WTC11 (cell line): ENCODE results near the gene PRR5.

Source experiments
- CBFB ChIP-seq: sonication (generic); formaldehyde crosslinking; IDR thresholded peaks from 2 replicates; pipeline ENCODE4 v1.8.1; 2022; ENCODE audit warnings: mild to moderate bottlenecking, low read depth, missing genetic modification reagents
- GABPB1 ChIP-seq: sonication (generic); formaldehyde crosslinking; IDR thresholded peaks from 2 replicates; pipeline ENCODE4 v1.8.1; 2023; ENCODE audit warnings: mild to moderate bottlenecking, missing genetic modification reagents
- IRF2 ChIP-seq: sonication (generic); formaldehyde crosslinking; IDR thresholded peaks from 2 replicates; pipeline ENCODE4 v1.8.0; 2022; ENCODE audit warnings: low read depth, missing genetic modification reagents, borderline replicate concordance
- NR3C1 ChIP-seq: sonication (generic); formaldehyde crosslinking; conservative IDR thresholded peaks from 2 replicates; pipeline ENCODE4 v1.8.1; 2023; ENCODE audit warnings: low read depth, mild to moderate bottlenecking, missing genetic modification reagents
- SP1 ChIP-seq: sonication (generic); formaldehyde crosslinking; conservative IDR thresholded peaks from 2 replicates; pipeline ENCODE4 v1.8.1; 2022; ENCODE audit warnings: missing genetic modification reagents
- TEAD1 ChIP-seq: sonication (generic); formaldehyde crosslinking; IDR thresholded peaks from 2 replicates; pipeline ENCODE4 v1.8.0; 2022; ENCODE audit warnings: mild to moderate bottlenecking, missing genetic modification reagents
- ZNF232 ChIP-seq: sonication (generic); formaldehyde crosslinking; IDR thresholded peaks from 2 replicates; pipeline ENCODE4 v1.8.0; 2022; ENCODE audit warnings: mild to moderate bottlenecking, missing genetic modification reagents
- TF ChIP-seq, protein P1 (sequence below): fragments of 200-600 bp; IDR thresholded peaks from 2 replicates; pipeline ENCODE4 v1.8.0; 2022; ENCODE audit warnings: antibody characterized with exemption
- TF ChIP-seq, protein P2 (sequence below): sonication (generic); formaldehyde crosslinking; conservative IDR thresholded peaks from 2 replicates; pipeline ENCODE4 v1.8.1; 2023; ENCODE audit warnings: mild to moderate bottlenecking, low read depth, missing genetic modification reagents, moderate library complexity
- TF ChIP-seq, protein P3 (sequence below): sonication (generic); formaldehyde crosslinking; IDR thresholded peaks from 2 replicates; pipeline ENCODE4 v1.8.0; 2022; ENCODE audit warnings: mild to moderate bottlenecking, missing genetic modification reagents
- TF ChIP-seq, protein P4 (sequence below): sonication (generic); formaldehyde crosslinking; IDR thresholded peaks from 2 replicates; pipeline ENCODE4 v1.8.0; 2023; ENCODE audit warnings: missing genetic modification reagents, mild to moderate bottlenecking, borderline replicate concordance
- TF ChIP-seq, protein P5 (sequence below): sonication (generic); formaldehyde crosslinking; IDR thresholded peaks from 2 replicates; pipeline ENCODE4 v1.8.1; 2023; ENCODE audit warnings: mild to moderate bottlenecking, missing genetic modification reagents

DNA sequence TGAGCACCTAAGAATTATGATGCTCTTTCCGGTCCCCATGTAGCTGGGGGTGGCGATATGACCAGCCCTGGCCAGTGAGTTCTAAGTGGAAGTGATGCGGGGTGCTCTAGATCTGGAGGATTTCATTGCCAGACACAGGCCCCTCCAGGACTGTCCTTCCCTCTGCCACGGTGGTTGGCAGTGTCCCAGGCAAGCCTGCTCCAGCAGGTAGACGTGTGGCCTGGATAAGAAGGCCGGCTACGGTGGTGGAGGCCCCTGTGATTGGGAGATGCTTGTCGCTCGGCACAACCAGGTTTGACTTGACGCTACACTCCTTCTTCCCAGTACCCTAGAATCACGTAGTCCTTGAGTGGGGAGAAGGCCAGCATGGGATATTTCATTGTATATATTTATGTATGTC lies 41.2 kb downstream of the PRR5 start:
- TF ChIP-seq, protein P1, sequence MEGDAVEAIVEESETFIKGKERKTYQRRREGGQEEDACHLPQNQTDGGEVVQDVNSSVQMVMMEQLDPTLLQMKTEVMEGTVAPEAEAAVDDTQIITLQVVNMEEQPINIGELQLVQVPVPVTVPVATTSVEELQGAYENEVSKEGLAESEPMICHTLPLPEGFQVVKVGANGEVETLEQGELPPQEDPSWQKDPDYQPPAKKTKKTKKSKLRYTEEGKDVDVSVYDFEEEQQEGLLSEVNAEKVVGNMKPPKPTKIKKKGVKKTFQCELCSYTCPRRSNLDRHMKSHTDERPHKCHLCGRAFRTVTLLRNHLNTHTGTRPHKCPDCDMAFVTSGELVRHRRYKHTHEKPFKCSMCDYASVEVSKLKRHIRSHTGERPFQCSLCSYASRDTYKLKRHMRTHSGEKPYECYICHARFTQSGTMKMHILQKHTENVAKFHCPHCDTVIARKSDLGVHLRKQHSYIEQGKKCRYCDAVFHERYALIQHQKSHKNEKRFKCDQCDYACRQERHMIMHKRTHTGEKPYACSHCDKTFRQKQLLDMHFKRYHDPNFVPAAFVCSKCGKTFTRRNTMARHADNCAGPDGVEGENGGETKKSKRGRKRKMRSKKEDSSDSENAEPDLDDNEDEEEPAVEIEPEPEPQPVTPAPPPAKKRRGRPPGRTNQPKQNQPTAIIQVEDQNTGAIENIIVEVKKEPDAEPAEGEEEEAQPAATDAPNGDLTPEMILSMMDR, result no peak
- TF ChIP-seq, protein P2, sequence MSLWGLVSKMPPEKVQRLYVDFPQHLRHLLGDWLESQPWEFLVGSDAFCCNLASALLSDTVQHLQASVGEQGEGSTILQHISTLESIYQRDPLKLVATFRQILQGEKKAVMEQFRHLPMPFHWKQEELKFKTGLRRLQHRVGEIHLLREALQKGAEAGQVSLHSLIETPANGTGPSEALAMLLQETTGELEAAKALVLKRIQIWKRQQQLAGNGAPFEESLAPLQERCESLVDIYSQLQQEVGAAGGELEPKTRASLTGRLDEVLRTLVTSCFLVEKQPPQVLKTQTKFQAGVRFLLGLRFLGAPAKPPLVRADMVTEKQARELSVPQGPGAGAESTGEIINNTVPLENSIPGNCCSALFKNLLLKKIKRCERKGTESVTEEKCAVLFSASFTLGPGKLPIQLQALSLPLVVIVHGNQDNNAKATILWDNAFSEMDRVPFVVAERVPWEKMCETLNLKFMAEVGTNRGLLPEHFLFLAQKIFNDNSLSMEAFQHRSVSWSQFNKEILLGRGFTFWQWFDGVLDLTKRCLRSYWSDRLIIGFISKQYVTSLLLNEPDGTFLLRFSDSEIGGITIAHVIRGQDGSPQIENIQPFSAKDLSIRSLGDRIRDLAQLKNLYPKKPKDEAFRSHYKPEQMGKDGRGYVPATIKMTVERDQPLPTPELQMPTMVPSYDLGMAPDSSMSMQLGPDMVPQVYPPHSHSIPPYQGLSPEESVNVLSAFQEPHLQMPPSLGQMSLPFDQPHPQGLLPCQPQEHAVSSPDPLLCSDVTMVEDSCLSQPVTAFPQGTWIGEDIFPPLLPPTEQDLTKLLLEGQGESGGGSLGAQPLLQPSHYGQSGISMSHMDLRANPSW, result no peak
- no peak for TF ChIP-seq GABPB1 (CRISPR knock-in tag)
- no peak for TF ChIP-seq NR3C1 (CRISPR knock-in tag)
- TF ChIP-seq, protein P3, sequence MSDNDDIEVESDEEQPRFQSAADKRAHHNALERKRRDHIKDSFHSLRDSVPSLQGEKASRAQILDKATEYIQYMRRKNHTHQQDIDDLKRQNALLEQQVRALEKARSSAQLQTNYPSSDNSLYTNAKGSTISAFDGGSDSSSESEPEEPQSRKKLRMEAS (CRISPR knock-in tag), result no peak
- TF ChIP-seq CBFB (CRISPR knock-in tag), result no peak
- TF ChIP-seq, protein P4, sequence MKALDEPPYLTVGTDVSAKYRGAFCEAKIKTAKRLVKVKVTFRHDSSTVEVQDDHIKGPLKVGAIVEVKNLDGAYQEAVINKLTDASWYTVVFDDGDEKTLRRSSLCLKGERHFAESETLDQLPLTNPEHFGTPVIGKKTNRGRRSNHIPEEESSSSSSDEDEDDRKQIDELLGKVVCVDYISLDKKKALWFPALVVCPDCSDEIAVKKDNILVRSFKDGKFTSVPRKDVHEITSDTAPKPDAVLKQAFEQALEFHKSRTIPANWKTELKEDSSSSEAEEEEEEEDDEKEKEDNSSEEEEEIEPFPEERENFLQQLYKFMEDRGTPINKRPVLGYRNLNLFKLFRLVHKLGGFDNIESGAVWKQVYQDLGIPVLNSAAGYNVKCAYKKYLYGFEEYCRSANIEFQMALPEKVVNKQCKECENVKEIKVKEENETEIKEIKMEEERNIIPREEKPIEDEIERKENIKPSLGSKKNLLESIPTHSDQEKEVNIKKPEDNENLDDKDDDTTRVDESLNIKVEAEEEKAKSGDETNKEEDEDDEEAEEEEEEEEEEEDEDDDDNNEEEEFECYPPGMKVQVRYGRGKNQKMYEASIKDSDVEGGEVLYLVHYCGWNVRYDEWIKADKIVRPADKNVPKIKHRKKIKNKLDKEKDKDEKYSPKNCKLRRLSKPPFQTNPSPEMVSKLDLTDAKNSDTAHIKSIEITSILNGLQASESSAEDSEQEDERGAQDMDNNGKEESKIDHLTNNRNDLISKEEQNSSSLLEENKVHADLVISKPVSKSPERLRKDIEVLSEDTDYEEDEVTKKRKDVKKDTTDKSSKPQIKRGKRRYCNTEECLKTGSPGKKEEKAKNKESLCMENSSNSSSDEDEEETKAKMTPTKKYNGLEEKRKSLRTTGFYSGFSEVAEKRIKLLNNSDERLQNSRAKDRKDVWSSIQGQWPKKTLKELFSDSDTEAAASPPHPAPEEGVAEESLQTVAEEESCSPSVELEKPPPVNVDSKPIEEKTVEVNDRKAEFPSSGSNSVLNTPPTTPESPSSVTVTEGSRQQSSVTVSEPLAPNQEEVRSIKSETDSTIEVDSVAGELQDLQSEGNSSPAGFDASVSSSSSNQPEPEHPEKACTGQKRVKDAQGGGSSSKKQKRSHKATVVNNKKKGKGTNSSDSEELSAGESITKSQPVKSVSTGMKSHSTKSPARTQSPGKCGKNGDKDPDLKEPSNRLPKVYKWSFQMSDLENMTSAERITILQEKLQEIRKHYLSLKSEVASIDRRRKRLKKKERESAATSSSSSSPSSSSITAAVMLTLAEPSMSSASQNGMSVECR (CRISPR knock-in tag), result no peak
- TF ChIP-seq IRF2, result no peak
- no peak for TF ChIP-seq ZNF232 (CRISPR knock-in tag)
- TF ChIP-seq TEAD1 (CRISPR knock-in tag), result no peak
- TF ChIP-seq, protein P5, sequence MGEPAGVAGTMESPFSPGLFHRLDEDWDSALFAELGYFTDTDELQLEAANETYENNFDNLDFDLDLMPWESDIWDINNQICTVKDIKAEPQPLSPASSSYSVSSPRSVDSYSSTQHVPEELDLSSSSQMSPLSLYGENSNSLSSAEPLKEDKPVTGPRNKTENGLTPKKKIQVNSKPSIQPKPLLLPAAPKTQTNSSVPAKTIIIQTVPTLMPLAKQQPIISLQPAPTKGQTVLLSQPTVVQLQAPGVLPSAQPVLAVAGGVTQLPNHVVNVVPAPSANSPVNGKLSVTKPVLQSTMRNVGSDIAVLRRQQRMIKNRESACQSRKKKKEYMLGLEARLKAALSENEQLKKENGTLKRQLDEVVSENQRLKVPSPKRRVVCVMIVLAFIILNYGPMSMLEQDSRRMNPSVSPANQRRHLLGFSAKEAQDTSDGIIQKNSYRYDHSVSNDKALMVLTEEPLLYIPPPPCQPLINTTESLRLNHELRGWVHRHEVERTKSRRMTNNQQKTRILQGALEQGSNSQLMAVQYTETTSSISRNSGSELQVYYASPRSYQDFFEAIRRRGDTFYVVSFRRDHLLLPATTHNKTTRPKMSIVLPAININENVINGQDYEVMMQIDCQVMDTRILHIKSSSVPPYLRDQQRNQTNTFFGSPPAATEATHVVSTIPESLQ (CRISPR knock-in tag), result no peak
- TF ChIP-seq SP1, result no peak
